Measurements from ENCODE around the gene LSM7. TPM values are rescaled to one million over a fixed set of nuclear protein-coding genes. Genes with fewer than 3 reads are reported as not detected.
A peak's percentile ranks its signal among the peaks of the same experiment; 100 is the strongest.

LSM7 gene
- total RNA-seq, 2 experiments from 2014 or later, result 154 to 162 TPM

DNA sequence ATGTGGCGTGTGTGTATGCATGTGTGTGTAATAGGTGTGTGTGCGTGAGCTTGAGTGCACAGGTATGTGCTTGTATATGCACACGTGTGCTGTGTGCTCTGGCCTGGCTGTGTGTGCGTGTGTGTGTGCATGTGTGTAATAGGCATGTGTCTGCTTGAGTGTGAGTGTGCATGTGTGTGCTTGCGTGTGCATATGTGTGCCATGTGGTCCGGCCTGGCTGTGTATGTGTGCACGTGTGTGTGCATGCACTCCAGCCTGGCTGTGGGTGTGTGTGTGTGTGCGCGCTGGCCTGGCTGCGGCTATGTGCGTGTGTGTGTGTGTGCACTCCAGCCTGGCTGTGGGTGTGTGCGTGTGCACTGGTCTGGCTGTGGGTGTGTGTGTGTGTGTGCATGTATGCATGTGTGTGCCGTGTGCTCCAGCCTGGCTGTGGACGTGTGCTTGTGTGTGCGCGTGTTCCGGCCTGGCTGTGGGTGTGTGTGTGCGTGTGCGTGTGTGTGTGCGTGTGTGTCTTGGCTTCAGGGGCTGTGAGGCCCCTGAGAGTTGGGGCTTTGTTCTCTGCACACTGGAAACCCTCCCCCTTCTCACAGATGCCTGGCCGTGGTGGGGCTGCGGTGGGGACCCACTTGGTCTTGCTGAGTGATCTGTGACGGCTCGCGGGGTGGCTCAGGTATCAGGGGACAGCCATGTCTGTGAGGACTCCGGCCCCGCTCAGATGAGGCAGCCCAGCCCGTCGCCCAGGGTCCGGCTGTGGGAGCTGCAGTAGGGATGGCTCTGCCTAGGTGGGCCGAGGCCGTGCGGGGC, 8.3 kb upstream of the LSM7 start:
- H3K36me3 Mint-ChIP-seq (ENCODE audit: low read depth), result peaks cover 10% of the 10 kb centered on the region
- POLR2A ChIA-PET, result no interaction called here
- DNase-seq, result no peak

DNA sequence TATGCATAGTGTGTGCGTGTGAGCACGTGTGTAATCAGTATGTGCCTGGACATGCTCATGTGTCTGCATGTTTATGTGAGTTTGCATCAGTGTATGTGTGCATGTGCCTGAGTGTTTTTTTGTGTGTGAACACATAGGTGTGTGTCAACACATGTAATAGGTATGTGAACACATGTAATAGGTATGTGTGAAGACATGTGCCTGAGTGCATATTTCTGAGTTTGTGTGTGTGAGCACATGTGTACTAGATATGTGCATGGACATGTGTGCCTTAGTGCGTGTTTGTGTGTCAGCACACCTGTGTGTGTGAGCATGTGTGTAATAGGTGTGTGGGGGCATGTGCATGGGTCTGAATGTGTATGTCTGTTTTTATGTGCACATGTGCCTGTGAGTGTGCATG, 7.5 kb upstream of the LSM7 start:
- DNase-seq, result no peak
- Mint-ChIP-seq H3K27ac (no peak overlapping the region), H3K27me3 (no peaks in the 10 kb centered on the region), H3K36me3 (ENCODE audit: low read depth) (peaks cover 10% of the 10 kb centered on the region), H3K4me1 (ENCODE audit: low read depth) (peaks cover 32% of the 10 kb centered on the region), H3K9me3 (peaks cover 9% of the 10 kb centered on the region), H3K4me3 (no peak overlapping the region)
- ATAC-seq, result no peak
- POLR2A ChIA-PET, result no interaction called here
- CTCF ChIA-PET, result no interaction called here
- no peak for TF ChIP-seq CTCF (IDR thresholded peaks at IDR 0.05)
- intact Hi-C loops (cut with micrococcal nuclease), result no loop called here

More for the DNA sequence above, 8.3 kb upstream of the LSM7 start:
- Mint-ChIP-seq H3K4me1 (ENCODE audit: low read depth) (peaks cover 23% of the 10 kb centered on the region), H3K27ac (no peak overlapping the region), H3K27me3 (no peaks in the 10 kb centered on the region), H3K4me3 (no peak overlapping the region), H3K9me3 (peaks cover 9% of the 10 kb centered on the region)
- no peak for ATAC-seq
- CTCF ChIA-PET, result no interaction called here
- no peak for TF ChIP-seq CTCF (IDR thresholded peaks at IDR 0.05)
- intact Hi-C loops (cut with micrococcal nuclease), result no loop called here

DNA sequence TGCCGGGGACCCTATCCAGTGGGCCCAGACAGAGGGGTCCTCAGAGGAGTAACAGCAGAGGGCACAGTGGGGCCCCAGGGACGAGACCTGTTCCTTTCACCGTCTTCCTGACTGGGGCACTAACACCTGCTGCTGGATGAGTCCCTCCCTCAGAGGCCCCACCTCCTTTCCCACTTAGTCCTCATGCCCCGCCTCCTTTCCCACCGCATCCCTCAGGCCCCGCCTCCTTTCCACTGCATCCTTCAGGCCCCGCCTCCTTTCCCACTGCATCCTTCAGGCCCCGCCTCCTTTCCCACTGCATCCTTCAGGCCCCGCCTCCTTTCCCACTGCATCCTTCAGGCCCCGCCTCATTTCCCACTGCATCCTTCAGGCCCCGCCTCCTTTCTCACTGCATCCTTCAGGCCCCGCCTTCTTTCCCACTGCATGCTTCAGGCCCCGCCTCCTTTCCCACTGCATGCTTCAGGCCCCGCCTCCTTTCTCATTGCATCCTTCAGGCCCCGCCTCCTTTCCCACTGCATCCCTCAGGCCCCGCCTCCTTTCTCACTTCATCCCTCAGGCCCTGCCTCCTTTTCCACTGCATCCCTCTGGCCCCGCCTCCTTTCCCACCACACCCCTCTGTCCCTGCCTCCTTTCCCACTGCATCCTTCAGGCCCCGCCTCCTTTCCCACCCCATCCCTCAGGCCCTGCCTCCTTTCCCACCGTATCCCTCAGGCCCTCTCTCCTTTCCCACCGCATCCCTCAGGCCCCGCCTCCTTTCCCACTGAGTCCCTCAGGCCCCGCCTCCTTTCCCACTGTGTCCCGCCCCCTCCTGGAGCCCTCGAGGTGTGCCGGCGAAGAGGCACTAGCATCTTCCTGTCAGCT, 6.8 kb upstream of the LSM7 start:
- CTCF ChIA-PET, result no interaction called here
- DNase-seq, result peak; percentile 49
- no peak for TF ChIP-seq CTCF (IDR thresholded peaks at IDR 0.05)
- no peak for ATAC-seq
- H3K27ac Mint-ChIP-seq, result no peak overlapping the region
- H3K27me3 Mint-ChIP-seq, result no peaks in the 10 kb centered on the region
- H3K4me3 Mint-ChIP-seq, result no peak overlapping the region
- H3K9me3 Mint-ChIP-seq, result peaks cover 9% of the 10 kb centered on the region
- intact Hi-C loops (cut with micrococcal nuclease), result no loop called here
- peaks cover 11% of the 10 kb centered on the region for H3K36me3 Mint-ChIP-seq (ENCODE audit: low read depth)
- POLR2A ChIA-PET, result no interaction called here
- peaks cover 38% of the 10 kb centered on the region for H3K4me1 Mint-ChIP-seq (ENCODE audit: low read depth)

GRCh38 chr19:2334426-2334825, 6.0 kb upstream of the LSM7 start:
- no peak for ATAC-seq
- DNase-seq, result no peak
- ChIA-PET POLR2A (no interaction called here), CTCF (no interaction called here)
- Mint-ChIP-seq H3K9me3 (peaks cover 9% of the 10 kb centered on the region), H3K27ac (no peak overlapping the region), H3K4me3 (no peak overlapping the region), H3K36me3 (ENCODE audit: low read depth) (peaks cover 11% of the 10 kb centered on the region), H3K27me3 (no peaks in the 10 kb centered on the region), H3K4me1 (ENCODE audit: low read depth) (peaks cover 45% of the 10 kb centered on the region)
- no peak for TF ChIP-seq CTCF (IDR thresholded peaks at IDR 0.05)
- intact Hi-C loops (cut with micrococcal nuclease), result no loop called here

GRCh38 chr19:2333807-2334211, 5.4 kb upstream of the LSM7 start:
- ATAC-seq (no peak), DNase-seq (no peak)
- H3K27me3 Mint-ChIP-seq, result no peaks in the 10 kb centered on the region
- peak overlapping the region; percentile 69 for H3K27ac Mint-ChIP-seq
- H3K9me3 Mint-ChIP-seq, result peaks cover 9% of the 10 kb centered on the region
- H3K36me3 Mint-ChIP-seq (ENCODE audit: low read depth), result peaks cover 11% of the 10 kb centered on the region
- CTCF ChIA-PET, result no interaction called here
- H3K4me3 Mint-ChIP-seq, result no peak overlapping the region
- peaks cover 47% of the 10 kb centered on the region for H3K4me1 Mint-ChIP-seq (ENCODE audit: low read depth)
- POLR2A ChIA-PET, result no interaction called here
- intact Hi-C loops (cut with micrococcal nuclease), result no loop called here
- no peak for TF ChIP-seq CTCF (IDR thresholded peaks at IDR 0.05)

Data from activated CD8-positive, alpha-beta T cell treated with anti-CD3 and anti-CD28 coated beads for 36 hours (primary cell).